Measurements from ENCODE around the gene SP7. TPM values are rescaled to one million over a fixed set of nuclear protein-coding genes. Genes with fewer than 3 reads are reported as not detected.

SP7 gene
- total RNA-seq, 1 experiment from 2014 or later: not detected

DNA sequence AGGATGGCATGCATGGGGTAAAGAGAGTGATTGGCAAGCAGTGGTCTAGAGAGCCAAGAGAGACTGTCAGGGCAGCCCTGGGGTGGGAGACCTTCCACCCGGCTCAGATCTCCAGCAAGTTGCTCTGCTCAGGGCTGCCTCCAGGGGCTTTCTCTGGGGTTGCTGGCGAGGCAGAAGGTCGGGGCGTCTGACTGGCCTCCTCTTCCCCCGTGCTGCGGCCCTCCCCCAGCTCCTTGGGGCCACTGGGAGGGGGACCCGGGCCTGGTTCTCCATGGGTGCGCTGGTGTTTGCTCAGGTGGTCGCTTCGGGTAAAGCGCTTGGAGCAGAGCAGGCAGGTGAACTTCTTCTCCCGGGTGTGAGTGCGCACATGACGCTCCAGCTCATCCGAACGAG lies 8.1 kb downstream of the SP7 start:
- no peak overlapping the region for H2BK12ac ChIP-seq (ENCODE audit: insufficient read length, low read depth, low read length)
- H3K9me3 ChIP-seq (ENCODE audit: control insufficient read depth, low read depth, low read length): no peaks in the 10 kb centered on the region
- WGBS (ENCODE audit: extremely low coverage, insufficient read length, low lambda C conversion rate): no CpG with 5 or more reads among the region's 16 CpGs
- H2AFZ ChIP-seq (ENCODE audit: low read length): no peak overlapping the region
- H3K23ac ChIP-seq (ENCODE audit: insufficient read length, low read depth, low read length): no peak overlapping the region
- H3K56ac ChIP-seq (ENCODE audit: insufficient read length, low read depth, low read length): no peak overlapping the region
- H3K4me2 ChIP-seq (ENCODE audit: insufficient read depth, insufficient read length, low read length): no peak overlapping the region
- Mint-ChIP-seq H3K27ac (no peak overlapping the region), H3K4me3 (no peak overlapping the region), H3K4me1 (peaks cover 19 to 36% of the 10 kb centered on the region in 2 experiments), H3K36me3 (ENCODE audit: insufficient read depth in 1 of 3, low read depth in 3 of 3) (no peaks in the 10 kb centered on the region; a peak in 1 of 7 replicates), H3K27me3 (ENCODE audit: low read depth) (peaks cover 83% of the 10 kb centered on the region), H3K9me3 (no peaks in the 10 kb centered on the region; a peak in 1 of 5 replicates)
- no peak overlapping the region for H2BK120ac ChIP-seq (ENCODE audit: low read depth, low read length, poor library complexity, severe bottlenecking)
- H4K20me1 ChIP-seq (ENCODE audit: control insufficient read depth, insufficient read depth, insufficient read length): no peaks in the 10 kb centered on the region
- H3K79me1 ChIP-seq (ENCODE audit: insufficient read depth, low read depth, low read length, poor library complexity, severe bottlenecking): no peaks in the 10 kb centered on the region
- H3K27ac ChIP-seq (ENCODE audit: insufficient read length, low read depth, low read length): no peak overlapping the region
- DNase-seq: peak; percentile 82
- no peak overlapping the region for H4K91ac ChIP-seq (ENCODE audit: insufficient read length, low read depth, low read length)
- no peaks in the 10 kb centered on the region for H3K4me1 ChIP-seq (ENCODE audit: insufficient read depth, low read length)
- H3K9ac ChIP-seq (ENCODE audit: extremely low read depth, insufficient read length, low read length): no peak overlapping the region
- no peak overlapping the region for H2BK15ac ChIP-seq (ENCODE audit: low read depth, low read length)
- no peak overlapping the region for H2BK20ac ChIP-seq (ENCODE audit: low read depth, low read length, poor library complexity, severe bottlenecking)
- H3K18ac ChIP-seq (ENCODE audit: insufficient read length, low read depth, low read length): no peak overlapping the region
- H3K23me2 ChIP-seq (ENCODE audit: insufficient read length, low read depth, low read length, poor library complexity, severe bottlenecking): peaks cover 13% of the 10 kb centered on the region
- TF ChIP-seq, protein P1, sequence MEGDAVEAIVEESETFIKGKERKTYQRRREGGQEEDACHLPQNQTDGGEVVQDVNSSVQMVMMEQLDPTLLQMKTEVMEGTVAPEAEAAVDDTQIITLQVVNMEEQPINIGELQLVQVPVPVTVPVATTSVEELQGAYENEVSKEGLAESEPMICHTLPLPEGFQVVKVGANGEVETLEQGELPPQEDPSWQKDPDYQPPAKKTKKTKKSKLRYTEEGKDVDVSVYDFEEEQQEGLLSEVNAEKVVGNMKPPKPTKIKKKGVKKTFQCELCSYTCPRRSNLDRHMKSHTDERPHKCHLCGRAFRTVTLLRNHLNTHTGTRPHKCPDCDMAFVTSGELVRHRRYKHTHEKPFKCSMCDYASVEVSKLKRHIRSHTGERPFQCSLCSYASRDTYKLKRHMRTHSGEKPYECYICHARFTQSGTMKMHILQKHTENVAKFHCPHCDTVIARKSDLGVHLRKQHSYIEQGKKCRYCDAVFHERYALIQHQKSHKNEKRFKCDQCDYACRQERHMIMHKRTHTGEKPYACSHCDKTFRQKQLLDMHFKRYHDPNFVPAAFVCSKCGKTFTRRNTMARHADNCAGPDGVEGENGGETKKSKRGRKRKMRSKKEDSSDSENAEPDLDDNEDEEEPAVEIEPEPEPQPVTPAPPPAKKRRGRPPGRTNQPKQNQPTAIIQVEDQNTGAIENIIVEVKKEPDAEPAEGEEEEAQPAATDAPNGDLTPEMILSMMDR (conservative IDR thresholded peaks at IDR 0.05): peak; percentile 35; the same call in 2 of the 3 replicates
- H3K27me3 ChIP-seq (ENCODE audit: insufficient read depth, low read length): peaks cover 18% of the 10 kb centered on the region
- no peak overlapping the region for H4K8ac ChIP-seq (replicated peaks; ENCODE audit: insufficient read length, low read depth, low read length)
- H4K5ac ChIP-seq (ENCODE audit: insufficient read length, low read depth, low read length): no peak overlapping the region
- H3K14ac ChIP-seq (ENCODE audit: insufficient read depth, low read length): no peak overlapping the region
- H3T11ph ChIP-seq (ENCODE audit: low read length): no peak overlapping the region
- H2BK5ac ChIP-seq (ENCODE audit: insufficient read length, low read length): no peak overlapping the region
- H2AK5ac ChIP-seq (ENCODE audit: insufficient read length, low read length): no peak overlapping the region
- no peaks in the 10 kb centered on the region for H3K79me2 ChIP-seq (ENCODE audit: insufficient read depth, low read length)
- H3K4ac ChIP-seq (ENCODE audit: low read depth, low read length): no peak overlapping the region
